K562 (cell line): Measurements from ENCODE around the gene IQSEC3. TPM values are rescaled to one million over a fixed set of nuclear protein-coding genes. Genes with fewer than 3 reads are reported as not detected.

Experiments used
- ATAC-seq: fragments of 200-7000 bp; cut with Tn5 transposase; 3 replicates; pipeline ENCODE4 v1.9.1; 2020; ENCODE audit warnings: moderate library complexity
- BruUV-seq: library from RNA; stranded (reverse); fragments of 400-500 nt; replicated peaks from 2 replicates; lab custom pipeline; 2021; lab: Mats Ljungman, UMichigan
- CTCF ChIA-PET: fragments of 300-600 bp; formaldehyde crosslinking; extraction: SDS; loops from one replicate; lab custom pipeline; 2021; ENCODE audit warnings: low intra/inter-chr PET ratio; lab: Yijun Ruan, JAX
- POLR2A ChIA-PET: fragments of 300-600, 350-650 bp; sonication (Branson Sonifier 250); formaldehyde crosslinking; extraction: SDS; loops from one replicate; lab custom pipeline; 2021; ENCODE audit warnings: antibody characterized with exemption, inconsistent platforms; lab: Yijun Ruan, JAX
- DNase-seq, 4 experiments: peaks; one replicate each; pipeline versions ENCODE4 v3.0.0 to v3.0.0-alpha.2; 2011 to 2018; ENCODE audit warnings: low spot score in 3 of 4, mixed read lengths in 3 of 4; ENCODE audit errors: extremely low read depth in 1 of 4
- FAIRE-seq: peaks from 2 replicates; lab custom pipeline; 2011; peaks lifted over from hg19 to GRCh38; lab: Jason Lieb, UNC
- H2AFZ ChIP-seq: 2 replicates; pipeline ENCODE4 v1.6.0; 2011; ENCODE audit warnings: low read depth, low read length, control low read depth, inconsistent platforms
- H3K27ac ChIP-seq: fragments of 200-600 bp; 3 replicates; pipeline ENCODE4 v1.8.0; 2011; ENCODE audit warnings: low read depth, mild to moderate bottlenecking, control low read depth, inconsistent platforms, low read length, moderate library complexity, mixed read lengths; ENCODE audit errors: extremely low read depth
- H3K27me3 ChIP-seq, 2 experiments: fragments of 300-600 bp in 1 of 2; 2 replicates in 1 of 2; 3 replicates in 1 of 2; pipeline versions ENCODE4 v1.6.0 to v1.8.0; 2011; ENCODE audit warnings: inconsistent platforms in 2 of 2, low read length in 2 of 2, mild to moderate bottlenecking in 1 of 2, mixed read lengths in 1 of 2, moderate library complexity in 1 of 2; ENCODE audit not compliant: control insufficient read depth in 2 of 2, insufficient read depth in 2 of 2
- H3K36me3 ChIP-seq: fragments of 300-600 bp; 3 replicates; pipeline ENCODE4 v1.8.0; 2011; ENCODE audit warnings: mild to moderate bottlenecking, low read length, inconsistent platforms; ENCODE audit not compliant: control insufficient read depth, insufficient read depth
- H3K4me1 ChIP-seq, 2 experiments: fragments of 200-600 bp in 1 of 2; replicated peaks in 1 of 2; 2 replicates in 1 of 2; 3 replicates in 1 of 2; pipeline versions ENCODE4 v1.5.1 to v1.8.0; 2011; ENCODE audit warnings: inconsistent platforms in 2 of 2, low read length in 2 of 2, mild to moderate bottlenecking in 1 of 2, mixed read lengths in 1 of 2, moderate library complexity in 1 of 2; ENCODE audit not compliant: control insufficient read depth in 2 of 2, insufficient read depth in 2 of 2
- H3K4me2 ChIP-seq: 2 replicates; pipeline ENCODE4 v1.6.1; 2011; ENCODE audit warnings: low read length, control low read depth, inconsistent platforms, mixed read lengths; ENCODE audit not compliant: insufficient read depth
- H3K4me3 ChIP-seq: fragments of 200-600 bp; sonication (generic), shearing (Covaris generic); 2 replicates; pipeline ENCODE4 v1.5.1; 2016; ENCODE audit warnings: control low read depth, inconsistent platforms
- H3K79me2 ChIP-seq: fragments of 200-600 bp; 3 replicates; pipeline ENCODE4 v1.8.0; 2011; ENCODE audit warnings: low read length, inconsistent platforms; ENCODE audit not compliant: control insufficient read depth, insufficient read depth
- H3K9ac ChIP-seq, 2 experiments: 2 replicates each; pipeline versions ENCODE4 v1.6.0 to v1.6.1; 2011; ENCODE audit warnings: low read depth in 2 of 2, low read length in 2 of 2, control low read depth in 1 of 2, inconsistent platforms in 1 of 2, mild to moderate bottlenecking in 1 of 2, mixed read lengths in 1 of 2; ENCODE audit not compliant: insufficient read depth in 1 of 2
- H3K9me1 ChIP-seq: one replicate; pipeline ENCODE4 v1.6.0; 2011; ENCODE audit warnings: inconsistent platforms, mild to moderate bottlenecking, low read length, moderate library complexity; ENCODE audit not compliant: control insufficient read depth, insufficient read depth
- H3K9me3 ChIP-seq: replicated peaks from 2 replicates; pipeline ENCODE4 v1.5.1; 2011; ENCODE audit warnings: low read depth, low read length, inconsistent platforms; ENCODE audit not compliant: control insufficient read depth, insufficient read depth
- H4K20me1 ChIP-seq: replicated peaks from 2 replicates; pipeline ENCODE4 v1.6.1; 2011; ENCODE audit warnings: low read length, inconsistent platforms, mixed read lengths; ENCODE audit not compliant: control insufficient read depth, insufficient read depth
- CREM ChIP-seq: IDR thresholded peaks from 2 replicates; pipeline ENCODE4 v1.6.1; 2014; ENCODE audit warnings: antibody characterized with exemption, low read depth
- CTCF ChIP-seq, 3 experiments: IDR thresholded peaks in 2 of 3; conservative IDR thresholded peaks in 1 of 3; 2 replicates each; pipeline ENCODE4 v1.5.1; 2011 to 2012; ENCODE audit warnings: low read length in 3 of 3, mild to moderate bottlenecking in 3 of 3, control low read depth in 2 of 3, improper control_type of control experiment in 1 of 3, inconsistent platforms in 1 of 3, low read depth in 1 of 3, mixed read lengths in 1 of 3, moderate library complexity in 1 of 3; ENCODE audit not compliant: insufficient read depth in 2 of 3
- NONO ChIP-seq, 2 experiments: fragments of 200-400 bp in 1 of 2; fragments of 450-650 bp in 1 of 2; formaldehyde crosslinking in 1 of 2; IDR thresholded peaks; 2 replicates each; pipeline ENCODE4 v1.6.1; 2017; ENCODE audit warnings: low read depth in 2 of 2, mild to moderate bottlenecking in 2 of 2, moderate library complexity in 2 of 2, low read length in 1 of 2
- RNF219 ChIP-seq: fragments of 250-450 bp; sonication (Bioruptor Pico); IDR thresholded peaks from 2 replicates; pipeline ENCODE4 v1.5.0; 2022; ENCODE audit warnings: mild to moderate bottlenecking
- ZNF23 ChIP-seq: fragments of 250-450 bp; sonication (Bioruptor Pico); IDR thresholded peaks from 2 replicates; pipeline ENCODE4 v1.4.0; 2020; ENCODE audit warnings: mild to moderate bottlenecking
- ZNF263 ChIP-seq: sonication (generic); formaldehyde crosslinking; IDR thresholded peaks from 2 replicates; pipeline ENCODE4 v1.8.0; 2022; ENCODE audit warnings: mild to moderate bottlenecking, missing genetic modification reagents, borderline replicate concordance
- WGBS: fragments of 100-300 bp; shearing (Covaris generic); methylation state at CpG from one replicate; pipeline ENCODE4 v1.1.6; 2016; ENCODE audit warnings: low coverage, mixed read lengths; ENCODE audit not compliant: insufficient coverage; ENCODE audit errors: missing lambda C conversion rate; 5-methylcytosine and 5-hydroxymethylcytosine counted together
- in situ Hi-C: fragments of 300-500 bp; cut with MboI; formaldehyde crosslinking; loops from 4 replicates; pipeline ENCODE4 v1.15.0; 2018; ENCODE audit warnings: inconsistent platforms, mixed read lengths
- intact Hi-C: fragments of 100-400 bp; cut with micrococcal nuclease; formaldehyde crosslinking; loops from 2 replicates; pipeline ENCODE4 v1.14.2; 2022
- polyA plus RNA-seq, 8 experiments: library from polyadenylated mRNA; depleted of rRNA in 4 of 8; stranded (reverse) in 5 of 8; unstranded in 3 of 8; fragments of >200 nt; fragmentation: Nextera tagmentation in 2 of 8; fragmentation: Illumina TruSeq in 1 of 8; extraction: Ambion mirVana in 2 of 8; extraction: Trizol in 1 of 8; gene quantifications; 2 replicates each; pipeline versions ENCODE4 v1.2.1 to v1.2.3, GENCODE V29; 2011 to 2014; ENCODE audit warnings: inconsistent platforms in 1 of 8, missing spikeins in 1 of 8
- total RNA-seq, 7 experiments: library from RNA; depleted of rRNA in 6 of 7; stranded (reverse); fragments of >200 nt in 6 of 7; fragmentation: Illumina TruSeq in 2 of 7; extraction: Trizol in 2 of 7; gene quantifications; 2 replicates each; pipeline versions ENCODE4 v1.2.1 to v1.2.3, GENCODE V29; 2011 to 2021; ENCODE audit warnings: low replicate concordance in 1 of 7

IQSEC3 gene
- total and polyA plus RNA-seq, 9 of the 15 experiments (the other 6 are each of a cell fraction or from before 2014, with no cell fraction given) = under 0.01 to 0.25 (median 0.08) TPM; not detected in 3

- TF ChIP-seq RNF219 (no peak), CREM (peak; percentile 36; the same call in 1 of the 2 replicates), NONO (IDR thresholded peaks at IDR 0.05; ENCODE audit: low read depth in 2 of 2, low read length in 1 of 2) (no peak), ZNF263 (CRISPR knock-in tag) (peak; percentile 67; the same call in 1 of the 2 replicates)
Observed at GRCh38 chr12:176321-177181, 110.0 kb downstream of the IQSEC3 start (continued).

- BruUV-seq = no TSS peak
- no peak overlapping the region for H3K4me2 ChIP-seq
- 5% methylated on average over 5 of the region's 11 CpGs for WGBS
- no peaks in the 10 kb centered on the region for H3K79me2 ChIP-seq
- intact Hi-C loops (no loop called here), in situ Hi-C loops (no loop called here)
- CTCF ChIA-PET = no interaction called here
- peak; percentile 51; the same call in 2 of the 3 replicates for ATAC-seq
- H3K9ac ChIP-seq = no peak overlapping the region
- peaks cover 2 to 78% of the 10 kb centered on the region in 2 experiments; a peak in 3 of 5 replicates for H3K27me3 ChIP-seq
- no peak for DNase-seq
- no peaks in the 10 kb centered on the region for H3K9me1 ChIP-seq
- H3K36me3 ChIP-seq = no peaks in the 10 kb centered on the region
- no peak overlapping the region for H3K4me3 ChIP-seq
- TF ChIP-seq ZNF23 (CRISPR knock-in tag) = no peak
- peak in 2 of 3 experiments; percentile 10 to 12; a peak in 1 of 6 replicates for TF ChIP-seq CTCF (IDR thresholded peaks at IDR 0.05 in 2 of 3, conservative IDR thresholded peaks at IDR 0.05 in 1 of 3; ENCODE audit: insufficient read depth in 2 of 3, low read depth in 1 of 3, low read length in 3 of 3)
- H3K9me3 ChIP-seq = no peaks in the 10 kb centered on the region
- H2AFZ ChIP-seq = no peak overlapping the region
- no peak for FAIRE-seq
- H4K20me1 ChIP-seq = no peaks in the 10 kb centered on the region
- H3K4me1 ChIP-seq = peaks cover 0 to 31% of the 10 kb centered on the region in 2 experiments; a peak in 2 of 5 replicates
- POLR2A ChIA-PET = interaction anchor here (0.6 kb wide), 2 partner anchors 52 to 477 kb away, joined by 3 read pairs; no protein-coding TSS in a partner anchor
- H3K27ac ChIP-seq = no peak overlapping the region
Observed at GRCh38 chr12:177336-177979, 110.9 kb downstream of the IQSEC3 start.
